Mesothelial cell of epicardium (in vitro differentiated cells): ENCODE data around the gene AUNIP. TPM values are rescaled to one million over a fixed set of nuclear protein-coding genes. Genes with fewer than 3 reads are reported as not detected.

Experiments
- DNase-seq, 2 experiments: peaks; one replicate each; pipeline ENCODE4 v3.0.0; 2021; ENCODE audit warnings: low spot score in 2 of 2; ENCODE audit not compliant: unreplicated experiment in 2 of 2
- H3K27ac Mint-ChIP-seq: 2 replicates; pipeline ENCODE4 v1.8.0; 2021; ENCODE audit warnings: mixed read lengths
- H3K27me3 Mint-ChIP-seq: 2 replicates; pipeline ENCODE4 v1.8.0; 2021; ENCODE audit warnings: low read depth, mixed read lengths
- H3K36me3 Mint-ChIP-seq: 2 replicates; pipeline ENCODE4 v1.8.0; 2021; ENCODE audit warnings: mixed read lengths
- H3K4me1 Mint-ChIP-seq: 2 replicates; pipeline ENCODE4 v1.8.0; 2021; ENCODE audit warnings: mixed read lengths
- H3K4me3 Mint-ChIP-seq: 2 replicates; pipeline ENCODE4 v1.8.0; 2021; ENCODE audit warnings: mild to moderate bottlenecking, moderate library complexity, mixed read lengths
- H3K9me3 Mint-ChIP-seq: 2 replicates; pipeline ENCODE4 v1.8.0; 2021; ENCODE audit warnings: mixed read lengths
- total RNA-seq: library from RNA; stranded (reverse); gene quantifications from 3 replicates; pipeline ENCODE4 v1.2.1, GENCODE V29; 2021
- TF ChIP-seq, protein P1 (sequence below): fragments of 200-600 bp; sonication (generic); IDR thresholded peaks from one replicate; pipeline ENCODE4 v1.5.0; 2021; ENCODE audit warnings: antibody characterized with exemption; ENCODE audit not compliant: unreplicated experiment

Gene AUNIP
- total RNA-seq, 1 donor from 2014 or later = 2.7 TPM

DNA sequence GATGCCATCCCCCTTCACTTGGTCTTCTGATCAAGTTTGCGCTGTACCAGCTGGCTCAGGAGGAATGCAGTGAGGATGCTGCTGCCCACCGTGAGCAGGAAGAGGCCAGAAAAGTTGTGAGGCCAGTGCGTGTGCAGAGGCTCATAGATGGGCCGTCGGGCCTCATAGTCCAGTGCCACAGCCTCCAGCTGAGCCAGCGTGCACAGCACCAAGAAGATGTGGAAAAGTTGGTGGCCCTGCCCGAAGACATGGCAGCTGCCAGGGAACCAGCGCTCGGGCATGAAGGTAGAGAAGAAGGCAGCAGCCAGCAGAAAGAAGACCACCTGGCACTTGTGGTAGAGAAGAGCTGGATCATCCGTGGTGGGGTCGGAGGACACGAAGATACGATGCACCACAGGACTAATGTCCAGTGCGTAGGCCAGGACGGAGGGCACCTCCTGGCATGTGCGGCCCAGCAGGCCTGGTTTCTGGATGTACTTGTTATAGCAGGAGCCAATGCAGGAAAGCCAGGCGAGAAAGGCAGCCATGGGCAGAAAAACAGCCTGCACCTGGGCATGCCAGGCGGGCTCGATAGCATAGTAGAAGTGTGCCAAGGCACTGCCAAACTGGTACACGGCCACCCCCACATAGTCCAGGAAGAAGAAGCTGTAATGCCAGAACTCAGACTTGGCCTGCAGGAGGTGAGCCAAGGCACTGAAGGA, 3.7 kb upstream of the AUNIP start:
- no peak for DNase-seq

DNA sequence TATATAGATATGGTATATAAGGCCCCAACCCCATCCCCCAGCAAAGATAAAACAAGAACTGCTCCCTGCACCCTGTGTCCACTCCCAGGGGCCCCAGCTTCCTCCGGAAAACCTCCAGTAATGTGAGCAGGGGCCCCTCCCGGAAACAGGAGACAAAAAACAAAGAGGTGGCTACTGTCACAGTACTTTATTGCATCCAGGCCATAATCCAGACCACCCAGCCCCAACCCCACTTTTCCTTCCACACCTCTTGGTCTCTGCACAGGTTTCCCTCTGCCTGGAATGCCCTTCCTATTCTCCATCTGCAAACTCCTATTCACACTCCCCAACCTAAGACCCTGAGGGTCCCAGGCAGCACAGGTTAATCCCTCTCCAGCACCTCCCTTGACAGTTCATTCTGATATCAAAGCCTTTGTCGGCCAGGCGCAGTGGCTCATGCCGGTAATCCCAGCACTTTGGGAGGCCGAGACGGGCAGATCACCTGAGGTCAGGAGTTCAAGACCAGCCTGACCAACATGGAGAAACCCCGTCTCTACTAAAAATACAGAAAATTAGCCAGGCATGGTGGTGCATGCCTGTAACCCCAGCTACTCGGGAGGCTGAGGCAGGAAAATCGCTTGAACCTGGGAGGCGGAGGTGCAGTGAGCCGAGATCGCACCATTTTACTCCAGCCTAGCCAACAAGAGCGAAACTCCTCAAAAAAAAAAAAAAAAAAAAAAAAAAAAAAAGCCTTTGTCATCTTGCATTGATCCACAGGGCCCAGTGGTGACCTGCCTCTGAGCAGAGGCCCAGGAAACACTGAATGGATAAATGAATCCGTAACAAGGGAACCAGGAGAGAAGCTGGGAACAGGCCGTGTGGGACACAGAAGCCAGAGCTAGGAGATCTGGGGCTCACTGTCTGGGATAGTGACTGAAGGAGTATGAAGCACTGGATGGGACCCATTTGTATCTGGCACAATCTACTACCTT, 2.3 kb upstream of the AUNIP start:
- H3K36me3 Mint-ChIP-seq = peaks cover 21% of the 10 kb centered on the region
- TF ChIP-seq, protein P1, sequence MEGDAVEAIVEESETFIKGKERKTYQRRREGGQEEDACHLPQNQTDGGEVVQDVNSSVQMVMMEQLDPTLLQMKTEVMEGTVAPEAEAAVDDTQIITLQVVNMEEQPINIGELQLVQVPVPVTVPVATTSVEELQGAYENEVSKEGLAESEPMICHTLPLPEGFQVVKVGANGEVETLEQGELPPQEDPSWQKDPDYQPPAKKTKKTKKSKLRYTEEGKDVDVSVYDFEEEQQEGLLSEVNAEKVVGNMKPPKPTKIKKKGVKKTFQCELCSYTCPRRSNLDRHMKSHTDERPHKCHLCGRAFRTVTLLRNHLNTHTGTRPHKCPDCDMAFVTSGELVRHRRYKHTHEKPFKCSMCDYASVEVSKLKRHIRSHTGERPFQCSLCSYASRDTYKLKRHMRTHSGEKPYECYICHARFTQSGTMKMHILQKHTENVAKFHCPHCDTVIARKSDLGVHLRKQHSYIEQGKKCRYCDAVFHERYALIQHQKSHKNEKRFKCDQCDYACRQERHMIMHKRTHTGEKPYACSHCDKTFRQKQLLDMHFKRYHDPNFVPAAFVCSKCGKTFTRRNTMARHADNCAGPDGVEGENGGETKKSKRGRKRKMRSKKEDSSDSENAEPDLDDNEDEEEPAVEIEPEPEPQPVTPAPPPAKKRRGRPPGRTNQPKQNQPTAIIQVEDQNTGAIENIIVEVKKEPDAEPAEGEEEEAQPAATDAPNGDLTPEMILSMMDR = no peak
- H3K27me3 Mint-ChIP-seq = no peaks in the 10 kb centered on the region
- no peak for DNase-seq
- peaks cover 24% of the 10 kb centered on the region for H3K4me1 Mint-ChIP-seq
- peak overlapping the region; percentile 4 for H3K4me3 Mint-ChIP-seq
- peak overlapping the region; percentile 68 for H3K27ac Mint-ChIP-seq
- no peaks in the 10 kb centered on the region for H3K9me3 Mint-ChIP-seq

More for the DNA sequence above, 3.7 kb upstream of the AUNIP start:
- TF ChIP-seq, protein P1 = no peak
- Mint-ChIP-seq H3K27me3 (no peaks in the 10 kb centered on the region), H3K4me1 (peaks cover 27% of the 10 kb centered on the region), H3K4me3 (no peak overlapping the region), H3K27ac (no peak overlapping the region), H3K36me3 (peaks cover 21% of the 10 kb centered on the region), H3K9me3 (no peaks in the 10 kb centered on the region)

DNA sequence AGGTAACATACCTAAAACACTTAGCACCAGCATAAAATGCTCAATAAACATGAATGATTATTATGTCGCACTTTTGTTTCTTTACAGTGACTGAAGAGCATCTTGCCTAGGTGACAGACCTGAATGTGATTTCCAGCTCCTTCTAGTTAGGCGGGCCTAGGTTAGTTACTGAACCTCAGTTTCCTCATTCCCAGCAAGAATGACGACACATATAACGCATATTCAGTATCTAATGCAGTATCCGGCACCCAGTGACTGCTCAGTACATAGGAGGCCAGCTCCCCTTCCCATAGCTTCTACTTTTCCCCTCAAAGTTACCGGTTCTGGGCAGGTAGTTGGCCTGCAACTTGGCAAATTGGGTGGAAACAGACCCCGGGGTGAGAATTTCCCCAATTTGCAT, 763 bp downstream of the AUNIP start:
- TF ChIP-seq, protein P1 = no peak
- Mint-ChIP-seq H3K36me3 (peaks cover 14% of the 10 kb centered on the region), H3K4me1 (peaks cover 24% of the 10 kb centered on the region), H3K27ac (peak overlapping the region; percentile 80), H3K9me3 (no peaks in the 10 kb centered on the region), H3K4me3 (peak overlapping the region; percentile 87), H3K27me3 (no peaks in the 10 kb centered on the region)
- no peak for DNase-seq

DNA sequence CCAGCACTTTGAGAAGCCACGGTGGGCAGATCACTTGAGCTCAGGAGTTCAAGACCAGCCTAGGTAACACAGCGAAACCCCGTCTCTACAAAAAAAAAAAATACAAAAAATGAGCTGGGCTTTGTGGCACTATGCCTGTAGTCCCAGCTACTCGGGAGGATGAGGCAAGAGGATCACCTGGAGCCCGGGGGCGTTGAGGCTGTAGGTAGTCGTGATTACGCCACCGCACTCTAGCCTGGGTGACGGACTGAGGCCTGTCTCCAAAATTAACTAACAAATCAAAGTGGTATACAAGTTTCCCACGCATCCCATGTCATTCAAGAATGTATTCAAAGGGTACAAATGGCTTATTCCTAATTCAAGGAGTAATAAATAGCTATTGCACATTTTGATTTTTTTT, 2.4 kb downstream of the AUNIP start:
- H3K27ac Mint-ChIP-seq = no peak overlapping the region
- H3K36me3 Mint-ChIP-seq = peaks cover 4% of the 10 kb centered on the region
- no peaks in the 10 kb centered on the region for H3K9me3 Mint-ChIP-seq
- no peak overlapping the region for H3K4me3 Mint-ChIP-seq
- DNase-seq = no peak
- peaks cover 24% of the 10 kb centered on the region for H3K4me1 Mint-ChIP-seq
- TF ChIP-seq, protein P1 = no peak
- no peaks in the 10 kb centered on the region for H3K27me3 Mint-ChIP-seq

DNA sequence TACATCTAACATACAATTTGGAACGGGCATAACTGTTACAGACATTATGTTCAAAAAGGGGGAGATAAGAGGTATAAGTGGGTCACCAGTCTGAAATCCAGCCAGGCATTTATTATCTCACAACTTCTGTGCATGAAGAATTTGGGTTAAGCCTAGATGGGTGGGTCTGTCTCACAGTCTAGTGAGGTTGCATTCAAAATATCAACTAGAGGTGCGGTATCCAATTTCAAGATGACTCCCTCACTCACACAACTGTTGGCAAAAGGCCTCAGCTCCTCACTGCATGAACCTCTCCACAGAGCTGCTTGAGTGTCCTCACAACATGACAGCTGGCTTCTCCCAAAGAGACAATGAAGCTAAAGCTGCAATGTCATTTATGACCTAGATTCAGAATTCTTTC, 4.7 kb downstream of the AUNIP start:
- TF ChIP-seq, protein P1 = no peak
- H3K4me3 Mint-ChIP-seq = no peak overlapping the region
- DNase-seq = no peak
- H3K4me1 Mint-ChIP-seq = peaks cover 12% of the 10 kb centered on the region
- no peaks in the 10 kb centered on the region for H3K27me3 Mint-ChIP-seq
- H3K9me3 Mint-ChIP-seq = peaks cover 8% of the 10 kb centered on the region
- no peak overlapping the region for H3K27ac Mint-ChIP-seq
- peaks cover 2% of the 10 kb centered on the region for H3K36me3 Mint-ChIP-seq
